Adrenal gland (tissue), 12 donors: ENCODE data around the gene C5orf15. TPM values are rescaled to one million over a fixed set of nuclear protein-coding genes. Genes with fewer than 3 reads are reported as not detected.
A peak's percentile ranks its signal among the peaks of the same experiment; 100 is the strongest.

ENCODE experiments used
- DNase-seq, 7 donors: peaks; one replicate each; pipeline ENCODE4 v3.0.0-alpha.2; 2019 to 2020
- H3K27ac ChIP-seq, 5 donors: fragments of 200-600 bp; sonication (generic) in 4 of 5; 1 replicate in 3 of 5; 2 replicates in 2 of 5; pipeline versions ENCODE4 v1.5.1 to v1.8.0; 2016 to 2020; ENCODE audit warnings: mild to moderate bottlenecking in 1 of 5
- H3K27me3 ChIP-seq: fragments of 200-600 bp; 2 replicates; pipeline ENCODE4 v1.8.0; 2021
- H3K36me3 ChIP-seq, 2 donors: fragments of 200-600 bp; replicated peaks in 1 of 2; 1 replicate in 1 of 2; 2 replicates in 1 of 2; pipeline versions ENCODE4 v1.5.1 to v1.8.0; 2018 to 2022
- H3K4me1 ChIP-seq, 2 donors: fragments of 200-600 bp; replicated peaks in 1 of 2; 1 replicate in 1 of 2; 2 replicates in 1 of 2; pipeline versions ENCODE4 v1.5.1 to v1.8.0; 2018 to 2021
- H3K4me3 ChIP-seq, 4 donors: fragments of 200-600 bp; sonication (generic) in 3 of 4; one replicate each; pipeline ENCODE4 v1.5.1; 2016 to 2018
- H3K9me3 ChIP-seq, 3 donors: fragments of 200-600 bp; sonication (generic) in 1 of 3; replicated peaks in 1 of 3; 1 replicate in 2 of 3; 2 replicates in 1 of 3; pipeline versions ENCODE4 v1.5.1 to v1.8.0; 2016 to 2021
- CTCF ChIP-seq, 6 experiments: fragments of 450-650 bp in 4 of 6; fragments of 200-600 bp in 2 of 6; sonication (generic) in 1 of 6; IDR thresholded peaks; 1 replicate in 5 of 6; 2 replicates in 1 of 6; pipeline versions ENCODE4 v1.5.1 to v1.8.0; 2016 to 2021; ENCODE audit warnings: antibody characterized with exemption in 6 of 6, mild to moderate bottlenecking in 2 of 6, moderate library complexity in 1 of 6
- POLR2A ChIP-seq, 2 donors: fragments of 450-650 bp; IDR thresholded peaks; one replicate each; pipeline ENCODE4 v1.6.1; 2017; ENCODE audit warnings: antibody characterized with exemption in 2 of 2, mild to moderate bottlenecking in 2 of 2, moderate library complexity in 1 of 2
- WGBS, 4 donors: extraction: QIAGEN DNeasy Blood & Tissue Kit in 2 of 4; methylation state at CpG; one replicate each; pipeline versions ENCODE4 v1.1.5 to v1.1.7; 2013 to 2017; 5-methylcytosine and 5-hydroxymethylcytosine counted together
- intact Hi-C, 2 donors: fragments of 100-400 bp; cut with DNase I; formaldehyde crosslinking; loops; one replicate each; pipeline versions ENCODE4 v1.14.1 to v1.15.0; 2022 to 2023
- polyA plus RNA-seq, 3 donors: library from polyadenylated mRNA; stranded (reverse); fragments of 200-250 nt in 2 of 3; fragments of 350-450 nt in 1 of 3; fragmentation: Illumina TruSeq in 1 of 3; extraction: RNeasy Lipid Tissue Mini Kit (QIAGEN cat#74804) in 1 of 3; gene quantifications; one replicate each; pipeline ENCODE4 v1.2.3, GENCODE V29; 2013 to 2014
- total RNA-seq, 9 donors: library from RNA; depleted of rRNA in 4 of 9; stranded (reverse); fragments of >200 nt in 4 of 9; fragments of 120-200 nt in 1 of 9; fragmentation: NEBNext Ultra II Directional in 1 of 9; extraction: Animal tissue kit (Norgen Biotek cat#: 25700) in 1 of 9; gene quantifications; one replicate each; pipeline versions ENCODE4 v1.1.0 to v1.2.4, GENCODE V29; 2013 to 2023
- donor health status: healthy with polysubstance abuse.
- donor health status: Bipolar disorder and iron deficiency.
- donor health status: DM: yes; HTN: yes; CAD: no.
- donor health status: DM: no; HTN: no; CAD: no.
- donor health status: DM: no; HTN: no; CAD: no.
- donor health status: DM: yes; HTN: yes; CAD: no.

Gene C5orf15
- total and polyA plus RNA-seq, 12 donors = 16.7 to 90.1 (median 53.7) TPM

GRCh38 chr5:133912951-133913350 is 55.5 kb downstream of the C5orf15 start:
- TF ChIP-seq POLR2A (IDR thresholded peaks at IDR 0.05) = no peak
- no peak for TF ChIP-seq CTCF (IDR thresholded peaks at IDR 0.05)
- Histone ChIP-seq H3K9me3 (no peaks in the 10 kb centered on the region), H3K27me3 (no peaks in the 10 kb centered on the region), H3K27ac (no peak overlapping the region), H3K36me3 (no peaks in the 10 kb centered on the region), H3K4me3 (no peak overlapping the region), H3K4me1 (no peaks in the 10 kb centered on the region)
- DNase-seq = no peak
- 75 to 84% (median 77%) methylated on average over 10 of the region's 10 CpGs for WGBS, 4 donors
- intact Hi-C loops = no loop called here

GRCh38 chr5:133910571-133910970 is 57.9 kb downstream of the C5orf15 start:
- TF ChIP-seq CTCF (IDR thresholded peaks at IDR 0.05) = no peak
- 83 to 92% (median 85%) methylated on average over 5 to 6 of the region's 6 CpGs for WGBS, 4 donors
- no peak for DNase-seq
- Histone ChIP-seq H3K9me3 (no peaks in the 10 kb centered on the region), H3K27me3 (no peaks in the 10 kb centered on the region), H3K36me3 (no peaks in the 10 kb centered on the region), H3K4me3 (no peak overlapping the region), H3K27ac (no peak overlapping the region), H3K4me1 (no peaks in the 10 kb centered on the region)
- intact Hi-C loops = no loop called here

- DNase-seq = no peak
- no peak for TF ChIP-seq CTCF (IDR thresholded peaks at IDR 0.05)
- no peak for TF ChIP-seq POLR2A (IDR thresholded peaks at IDR 0.05)
- no peak overlapping the region for H3K27ac ChIP-seq
- H3K4me3 ChIP-seq = no peak overlapping the region
- intact Hi-C loops = no loop called here
- H3K27me3 ChIP-seq = no peaks in the 10 kb centered on the region
- no peaks in the 10 kb centered on the region for H3K4me1 ChIP-seq
- no peaks in the 10 kb centered on the region for H3K9me3 ChIP-seq
- no peaks in the 10 kb centered on the region for H3K36me3 ChIP-seq
- 86 to 96% (median 88%) methylated on average over 3 to 4 of the region's 4 CpGs for WGBS, 4 donors
Observed at GRCh38 chr5:133909603-133910002, 58.8 kb downstream of the C5orf15 start.

- intact Hi-C loops = no loop called here
- no peaks in the 10 kb centered on the region for H3K4me1 ChIP-seq
- DNase-seq = peak in 2 of 7 donors; percentile 24 to 69
- no peaks in the 10 kb centered on the region for H3K9me3 ChIP-seq
- WGBS, 4 donors = 86 to 100% (median 89%) methylated on average over 1 to 9 of the region's 9 CpGs
- no peaks in the 10 kb centered on the region for H3K27me3 ChIP-seq
- H3K4me3 ChIP-seq = no peak overlapping the region
- H3K36me3 ChIP-seq = no peaks in the 10 kb centered on the region
- TF ChIP-seq POLR2A (IDR thresholded peaks at IDR 0.05) (no peak), CTCF (IDR thresholded peaks at IDR 0.05) (no peak)
- no peak overlapping the region for H3K27ac ChIP-seq
Observed at GRCh38 chr5:133907075-133907474, 61.4 kb downstream of the C5orf15 start.
